NT2/D1 (cell line): ENCODE results near the gene CASP2.

ENCODE experiments used
- DNase-seq: peaks from one replicate; pipeline ENCODE4 v3.0.0-alpha.2; 2011; ENCODE audit warnings: low read depth, low spot score
- H3K27me3 ChIP-seq: 2 replicates; pipeline ENCODE4 v1.6.0; 2011; ENCODE audit warnings: mild to moderate bottlenecking; ENCODE audit not compliant: insufficient read length, insufficient read depth
- H3K36me3 ChIP-seq: 2 replicates; pipeline ENCODE4 v1.6.1; 2011; ENCODE audit warnings: mild to moderate bottlenecking, low read length, mixed read lengths; ENCODE audit not compliant: insufficient read depth, insufficient read length
- H3K4me1 ChIP-seq: 2 replicates; pipeline ENCODE4 v1.5.1; 2011; ENCODE audit not compliant: insufficient read depth, insufficient read length
- H3K4me3 ChIP-seq: 2 replicates; pipeline ENCODE4 v1.5.1; 2011; ENCODE audit warnings: low read depth; ENCODE audit not compliant: insufficient read length
- H3K9ac ChIP-seq: 2 replicates; pipeline ENCODE4 v1.6.0; 2011; ENCODE audit warnings: low read depth; ENCODE audit not compliant: insufficient read length
- H3K9me3 ChIP-seq: 2 replicates; pipeline ENCODE4 v1.5.1; 2011; ENCODE audit warnings: mild to moderate bottlenecking, low read length; ENCODE audit not compliant: insufficient read depth
- SUZ12 ChIP-seq: IDR thresholded peaks from 2 replicates; pipeline ENCODE4 v1.6.1; 2011; ENCODE audit not compliant: insufficient read length, insufficient read depth; ENCODE audit errors: extremely low read depth
- YY1 ChIP-seq: IDR thresholded peaks from 2 replicates; pipeline ENCODE4 v1.6.1; 2011; ENCODE audit not compliant: insufficient read length, insufficient read depth
- ZNF274 ChIP-seq: IDR thresholded peaks from 2 replicates; pipeline ENCODE4 v1.6.1; 2011; ENCODE audit warnings: mild to moderate bottlenecking, low read depth, low read length

The CASP2 gene

GRCh38 chr7:143287935-143288826 lies at the start of gene CASP2:
TSS of gene CASP2 (plus strand) at chr7:143288351. CDS start at chr7:143288456, 105 bp downstream.
- peaks cover 5% of the 10 kb centered on the region for H3K27me3 ChIP-seq
- TF ChIP-seq YY1 (peak; percentile 38), ZNF274 (no peak)
- peaks cover 19% of the 10 kb centered on the region for H3K9me3 ChIP-seq
- peak within 1 kb of the TSS; percentile 89 for H3K4me3 ChIP-seq
- H3K36me3 ChIP-seq = peaks cover 33% of the 10 kb centered on the region
- DNase-seq = peak; percentile 96
- H3K4me1 ChIP-seq = peaks cover 8% of the 10 kb centered on the region
- H3K9ac ChIP-seq = peak within 1 kb of the TSS; percentile 97

- peaks cover 25% of the 10 kb centered on the region for H3K9me3 ChIP-seq
- no peaks in the 10 kb centered on the region for H3K27me3 ChIP-seq
- H3K4me1 ChIP-seq = no peaks in the 10 kb centered on the region
- TF ChIP-seq ZNF274 (no peak), SUZ12 (no peak), YY1 (no peak)
- no peak for DNase-seq
- H3K4me3 ChIP-seq = no peak overlapping the region
- H3K36me3 ChIP-seq = no peaks in the 10 kb centered on the region
- no peak overlapping the region for H3K9ac ChIP-seq
These were observed 48.3 kb upstream of the CASP2 start for GRCh38 chr7:143239813-143240212.

GRCh38 chr7:143240291-143241168 lies 47.6 kb upstream of the CASP2 start:
- H3K4me1 ChIP-seq = no peaks in the 10 kb centered on the region
- H3K9me3 ChIP-seq = peaks cover 23% of the 10 kb centered on the region
- no peak for TF ChIP-seq SUZ12
- H3K9ac ChIP-seq = no peak overlapping the region
- H3K27me3 ChIP-seq = no peaks in the 10 kb centered on the region
- DNase-seq = peak; percentile 70
- H3K36me3 ChIP-seq = no peaks in the 10 kb centered on the region
- H3K4me3 ChIP-seq = no peak overlapping the region

GRCh38 chr7:143242306-143242705 lies 45.8 kb upstream of the CASP2 start:
- TF ChIP-seq SUZ12 = no peak
- TF ChIP-seq YY1 = no peak
- no peak for TF ChIP-seq ZNF274
- Histone ChIP-seq H3K9me3 (0 out of 2 replicates have a peak, but pooled peaks cover 7% of the 10 kb centered on the region), H3K9ac (no peak overlapping the region), H3K36me3 (no peaks in the 10 kb centered on the region), H3K27me3 (no peaks in the 10 kb centered on the region), H3K4me3 (no peak overlapping the region), H3K4me1 (no peaks in the 10 kb centered on the region)
- no peak for DNase-seq

- Histone ChIP-seq H3K36me3 (no peaks in the 10 kb centered on the region), H3K27me3 (no peaks in the 10 kb centered on the region), H3K4me1 (no peaks in the 10 kb centered on the region), H3K9me3 (no peaks in the 10 kb centered on the region), H3K4me3 (no peak overlapping the region), H3K9ac (no peak overlapping the region)
- DNase-seq = no peak
- TF ChIP-seq SUZ12 (no peak), YY1 (no peak), ZNF274 (no peak)
These were observed 45.0 kb upstream of the CASP2 start for GRCh38 chr7:143243111-143243510.

GRCh38 chr7:143243614-143244013 lies 44.5 kb upstream of the CASP2 start:
- Histone ChIP-seq H3K4me3 (no peak overlapping the region), H3K36me3 (no peaks in the 10 kb centered on the region), H3K9me3 (no peaks in the 10 kb centered on the region), H3K4me1 (no peaks in the 10 kb centered on the region), H3K27me3 (no peaks in the 10 kb centered on the region), H3K9ac (no peak overlapping the region)
- no peak for DNase-seq
- TF ChIP-seq SUZ12 = no peak
- no peak for TF ChIP-seq ZNF274
- no peak for TF ChIP-seq YY1

- no peak for TF ChIP-seq ZNF274
- Histone ChIP-seq H3K4me3 (no peak overlapping the region), H3K9ac (no peak overlapping the region), H3K4me1 (no peaks in the 10 kb centered on the region), H3K9me3 (no peaks in the 10 kb centered on the region), H3K36me3 (no peaks in the 10 kb centered on the region), H3K27me3 (no peaks in the 10 kb centered on the region)
- no peak for DNase-seq
These were observed 43.8 kb upstream of the CASP2 start for GRCh38 chr7:143244321-143244720.
